Hypothalamus (tissue), 51 donors: ENCODE data around the gene MAN2A2.
"Not testable (repeated sequence)": the region's sequence is repeated elsewhere in the genome, so short reads cannot be mapped to it uniquely, and the experiment has no call there.

ENCODE experiments used
- DNase-seq, 51 donors: peaks; one replicate each; lab custom pipeline; 2025; lab: John Stamatoyannopoulos, UW

The MAN2A2 gene

GRCh38 chr15:90901175-90902039 is 1.7 kb upstream of the MAN2A2 start:
- DNase-seq: peak in 15 of 51 donors; percentile 6 to 66 (median 26)

GRCh38 chr15:90902040-90902839 is 862 bp upstream of the MAN2A2 start:
- DNase-seq: peak; percentile 22 to 87 (median 62)

- peak in 2 of 51 donors; percentile 53 to 69 for DNase-seq
Observed at GRCh38 chr15:90903733-90904536, 833 bp downstream of the MAN2A2 start.

- no peak for DNase-seq
Observed at GRCh38 chr15:90904746-90905145, 1.6 kb downstream of the MAN2A2 start.

- no peak for DNase-seq
Observed at GRCh38 chr15:90905306-90906180, 2.4 kb downstream of the MAN2A2 start.

- DNase-seq: peak in 1 of 51 donors; percentile 17
Observed at GRCh38 chr15:90906181-90906849, 3.2 kb downstream of the MAN2A2 start.

GRCh38 chr15:90907051-90907660 is 4.1 kb downstream of the MAN2A2 start:
- no peak for DNase-seq

GRCh38 chr15:90907838-90908507 is 4.9 kb downstream of the MAN2A2 start:
- DNase-seq: no peak

- not testable (repeated sequence) for DNase-seq
Observed at GRCh38 chr15:90909449-90909848, 6.3 kb downstream of the MAN2A2 start.

- DNase-seq: no peak
Observed at GRCh38 chr15:90909976-90910375, 6.9 kb downstream of the MAN2A2 start.

GRCh38 chr15:90910441-90911301 is 7.6 kb downstream of the MAN2A2 start:
- DNase-seq: no peak

GRCh38 chr15:90911302-90911623 is 8.2 kb downstream of the MAN2A2 start:
- DNase-seq: no peak

- no peak for DNase-seq
Observed at GRCh38 chr15:90911906-90912769, 9.0 kb downstream of the MAN2A2 start.

GRCh38 chr15:90912770-90913075 is 9.6 kb downstream of the MAN2A2 start:
- DNase-seq: no peak

- DNase-seq: no peak
Observed at GRCh38 chr15:90913398-90913944, 10.4 kb downstream of the MAN2A2 start.
